H1 (cell line): ENCODE data around the gene UMODL1. TPM values are rescaled to one million over a fixed set of nuclear protein-coding genes. Genes with fewer than 3 reads are reported as not detected.

Experiments
- CTCF ChIA-PET: fragments of 300-600 bp; sonication (Branson Sonifier 250); formaldehyde crosslinking; loops from one replicate; lab custom pipeline; 2021; ENCODE audit not compliant: partially characterized antibody; lab: Charles Lee
- POLR2A ChIA-PET: fragments of 300-600 bp; sonication (Branson Sonifier 250); formaldehyde crosslinking; loops from one replicate; lab custom pipeline; 2021; ENCODE audit warnings: inconsistent platforms; ENCODE audit not compliant: partially characterized antibody; lab: Charles Lee
- DNase-seq, 2 experiments: peaks; one replicate each; pipeline versions ENCODE4 v3.0.0 to v3.0.0-alpha.2; 2010 to 2022; ENCODE audit warnings: low spot score in 2 of 2, low read depth in 1 of 2, mixed read lengths in 1 of 2
- FAIRE-seq: peaks from 2 replicates; lab custom pipeline; 2011; peaks lifted over from hg19 to GRCh38; lab: Jason Lieb, UNC
- H2AFZ ChIP-seq: 2 replicates; pipeline ENCODE4 v1.8.1; 2012; ENCODE audit warnings: low read length, inconsistent platforms
- H2AK5ac ChIP-seq: 2 replicates; pipeline ENCODE4 v1.6.1; 2013; ENCODE audit warnings: low read depth, low read length
- H2BK120ac ChIP-seq: replicated peaks from 2 replicates; pipeline ENCODE3; 2013; ENCODE audit warnings: low read depth, low read length, inconsistent platforms
- H2BK12ac ChIP-seq: 2 replicates; pipeline ENCODE4 v1.6.1; 2013; ENCODE audit warnings: low read depth, low read length
- H2BK15ac ChIP-seq: 2 replicates; pipeline ENCODE4 v1.6.1; 2013; ENCODE audit warnings: low read length
- H2BK20ac ChIP-seq: 2 replicates; pipeline ENCODE4 v1.6.1; 2013; ENCODE audit warnings: low read length
- H2BK5ac ChIP-seq: 2 replicates; pipeline ENCODE4 v1.6.1; 2013; ENCODE audit warnings: low read depth, low read length
- H3K14ac ChIP-seq: 2 replicates; pipeline ENCODE4 v1.6.1; 2013; ENCODE audit warnings: inconsistent platforms; ENCODE audit not compliant: insufficient read length
- H3K18ac ChIP-seq: 2 replicates; pipeline ENCODE4 v1.6.1; 2013; ENCODE audit warnings: low read length; ENCODE audit errors: extremely low read depth
- H3K23ac ChIP-seq: 2 replicates; pipeline ENCODE4 v1.6.1; 2013; ENCODE audit warnings: inconsistent platforms; ENCODE audit not compliant: insufficient read length
- H3K23me2 ChIP-seq: 2 replicates; pipeline ENCODE4 v1.6.1; 2013; ENCODE audit warnings: low read depth, low read length
- H3K27ac ChIP-seq: 2 replicates; pipeline ENCODE4 v1.6.1; 2011; ENCODE audit warnings: low read depth, low read length, inconsistent platforms
- H3K27me3 ChIP-seq, 4 experiments: replicated peaks in 1 of 4; 1 replicate in 1 of 4; 2 replicates in 3 of 4; pipeline versions ENCODE4 v1.6.1 to v1.8.1; 2011 to 2013; ENCODE audit warnings: low read length in 3 of 4, mild to moderate bottlenecking in 3 of 4, inconsistent platforms in 2 of 4, mixed read lengths in 2 of 4, moderate library complexity in 1 of 4; ENCODE audit not compliant: control insufficient read depth in 3 of 4, insufficient read depth in 3 of 4; ENCODE audit errors: extremely low read depth in 1 of 4
- H3K36me3 ChIP-seq, 4 experiments: 2 replicates each; pipeline versions ENCODE4 v1.6.1 to v1.8.1; 2011 to 2013; ENCODE audit warnings: mild to moderate bottlenecking in 4 of 4, low read length in 3 of 4, moderate library complexity in 2 of 4, control low read depth in 1 of 4, inconsistent platforms in 1 of 4; ENCODE audit not compliant: insufficient read depth in 4 of 4, control insufficient read depth in 2 of 4
- H3K4ac ChIP-seq: replicated peaks from 2 replicates; pipeline ENCODE3; 2013; ENCODE audit warnings: low read length, low read depth, mixed read lengths, inconsistent platforms; ENCODE audit not compliant: insufficient read length
- H3K4me1 ChIP-seq, 4 experiments: replicated peaks in 1 of 4; 1 replicate in 1 of 4; 2 replicates in 3 of 4; pipeline versions ENCODE4 v1.6.1 to v1.8.1; 2011 to 2013; ENCODE audit warnings: low read length in 3 of 4, inconsistent platforms in 2 of 4, mixed read lengths in 1 of 4; ENCODE audit not compliant: insufficient read depth in 4 of 4, control insufficient read depth in 3 of 4
- H3K4me2 ChIP-seq, 2 experiments: 2 replicates each; pipeline versions ENCODE4 v1.6.1 to v1.8.1; 2011 to 2013; ENCODE audit warnings: low read depth in 2 of 2, low read length in 2 of 2, control low read depth in 1 of 2, inconsistent platforms in 1 of 2, mild to moderate bottlenecking in 1 of 2; ENCODE audit not compliant: insufficient read depth in 1 of 2
- H3K4me3 ChIP-seq, 4 experiments: fragments of 200-600, 300-600 bp in 1 of 4; sonication (generic), shearing (Covaris generic), sonication (Bioruptor Twin) in 1 of 4; 2 replicates each; pipeline versions ENCODE4 v1.5.1 to v1.8.1; 2011 to 2016; ENCODE audit warnings: low read length in 4 of 4, low read depth in 3 of 4, control low read depth in 2 of 4, inconsistent platforms in 2 of 4, mild to moderate bottlenecking in 2 of 4, mixed read lengths in 1 of 4, moderate library complexity in 1 of 4; ENCODE audit not compliant: insufficient read depth in 2 of 4; ENCODE audit errors: extremely low read depth in 1 of 4
- H3K56ac ChIP-seq: replicated peaks from 2 replicates; pipeline ENCODE3; 2013; ENCODE audit warnings: low read depth, mild to moderate bottlenecking, mixed read lengths, low read length, inconsistent platforms; ENCODE audit not compliant: insufficient read length
- H3K79me1 ChIP-seq: 2 replicates; pipeline ENCODE4 v1.6.1; 2013; ENCODE audit warnings: low read depth, low read length, control low read depth
- H3K79me2 ChIP-seq, 2 experiments: 2 replicates each; pipeline versions ENCODE4 v1.6.1 to v1.8.1; 2012 to 2013; ENCODE audit warnings: low read length in 2 of 2, mild to moderate bottlenecking in 2 of 2, inconsistent platforms in 1 of 2; ENCODE audit not compliant: insufficient read depth in 2 of 2, control insufficient read depth in 1 of 2
- H3K9ac ChIP-seq, 4 experiments: replicated peaks in 1 of 4; 1 replicate in 1 of 4; 2 replicates in 3 of 4; pipeline versions ENCODE4 v1.6.1 to v1.8.1; 2011 to 2013; ENCODE audit warnings: low read depth in 3 of 4, low read length in 3 of 4, control low read depth in 2 of 4, mild to moderate bottlenecking in 2 of 4, moderate library complexity in 2 of 4, inconsistent platforms in 1 of 4; ENCODE audit errors: extremely low read depth in 1 of 4
- H3K9me3 ChIP-seq, 2 experiments: 2 replicates each; pipeline versions ENCODE4 v1.6.1 to v1.8.1; 2012 to 2013; ENCODE audit warnings: mild to moderate bottlenecking in 2 of 2, moderate library complexity in 2 of 2, control low read depth in 1 of 2, inconsistent platforms in 1 of 2, low read depth in 1 of 2, low read length in 1 of 2, mixed read lengths in 1 of 2; ENCODE audit not compliant: insufficient read depth in 2 of 2
- H4K20me1 ChIP-seq, 2 experiments: replicated peaks in 1 of 2; 2 replicates each; pipeline versions ENCODE3 to v1.8.1; 2011 to 2013; ENCODE audit warnings: inconsistent platforms in 2 of 2, low read length in 2 of 2, mild to moderate bottlenecking in 1 of 2; ENCODE audit not compliant: insufficient read depth in 2 of 2, control insufficient read depth in 1 of 2
- H4K5ac ChIP-seq: 2 replicates; pipeline ENCODE4 v1.6.1; 2013; ENCODE audit warnings: low read length, low read depth, mixed read lengths, inconsistent platforms; ENCODE audit not compliant: insufficient read length
- H4K8ac ChIP-seq: 2 replicates; pipeline ENCODE4 v1.8.0; 2013; ENCODE audit warnings: mild to moderate bottlenecking, moderate library complexity, low read length, inconsistent platforms; ENCODE audit not compliant: insufficient read depth; ENCODE audit errors: extremely low read depth
- H4K91ac ChIP-seq: replicated peaks from 2 replicates; pipeline ENCODE3; 2013; ENCODE audit warnings: low read length, mixed read lengths, inconsistent platforms; ENCODE audit not compliant: insufficient read length
- CBX5 ChIP-seq: fragments of 300-800, 300-1000 bp; sonication (generic); IDR thresholded peaks from 2 replicates; pipeline ENCODE4 v1.7.1; 2016; ENCODE audit warnings: antibody characterized with exemption, low read length, low read depth
- CBX8 ChIP-seq: fragments of 300-800, 300-1000 bp; sonication (generic); IDR thresholded peaks from 2 replicates; pipeline ENCODE4 v1.7.1; 2016; ENCODE audit warnings: low read depth, low read length, borderline replicate concordance
- CHD1 ChIP-seq: IDR thresholded peaks from 2 replicates; pipeline ENCODE4 v1.6.1; 2012; ENCODE audit warnings: low read depth, low read length, improper control_type of control experiment
- CHD2 ChIP-seq: IDR thresholded peaks from 2 replicates; pipeline ENCODE4 v1.6.1; 2012; ENCODE audit warnings: low read length, improper control_type of control experiment
- CTCF ChIP-seq, 3 experiments: IDR thresholded peaks; 1 replicate in 2 of 3; 2 replicates in 1 of 3; pipeline versions ENCODE4 v1.5.1 to v1.6.1; 2011; ENCODE audit warnings: low read length in 3 of 3, mild to moderate bottlenecking in 3 of 3, inconsistent platforms in 2 of 3, low read depth in 1 of 3, moderate library complexity in 1 of 3; ENCODE audit not compliant: insufficient read depth in 1 of 3; ENCODE audit errors: control extremely low read depth in 1 of 3
- GABPA ChIP-seq: IDR thresholded peaks from 2 replicates; pipeline ENCODE4 v1.6.1; 2011; ENCODE audit warnings: mild to moderate bottlenecking, low read length, moderate library complexity, borderline replicate concordance; ENCODE audit not compliant: insufficient read depth
- PHF8 ChIP-seq: fragments of 200-600 bp; sonication (generic); conservative IDR thresholded peaks from 2 replicates; pipeline ENCODE4 v1.7.1; 2012; ENCODE audit warnings: low read depth, mild to moderate bottlenecking, inconsistent platforms, low read length, moderate library complexity
- SIRT6 ChIP-seq: IDR thresholded peaks from one replicate; pipeline ENCODE4 v1.7.1; 2012; ENCODE audit warnings: low read length, inconsistent platforms
- WGBS, 2 experiments: shearing (Covaris generic) in 1 of 2; methylation state at CpG; one replicate each; pipeline versions ENCODE4 v1.1.6 to v1.1.7; 2013 to 2015; ENCODE audit warnings: low lambda C conversion rate in 2 of 2, mixed read lengths in 2 of 2, inconsistent platforms in 1 of 2, low coverage in 1 of 2, missing lambda C conversion rate in 1 of 2; ENCODE audit not compliant: insufficient replicate concordance in 2 of 2, insufficient coverage in 1 of 2, insufficient read length in 1 of 2; ENCODE audit errors: extremely low coverage in 1 of 2, missing lambda C conversion rate in 1 of 2; 5-methylcytosine and 5-hydroxymethylcytosine counted together
- polyA plus RNA-seq, 7 experiments: library from polyadenylated mRNA; depleted of rRNA in 3 of 7; stranded (reverse) in 5 of 7; unstranded in 2 of 7; fragments of >200 nt in 5 of 7; fragments of 200-250 nt in 2 of 7; gene quantifications; 1 replicate in 5 of 7; 2 replicates in 1 of 7; 4 replicates in 1 of 7; pipeline versions ENCODE4 v1.2.1 to v1.2.3, GENCODE V29; 2011 to 2013; ENCODE audit warnings: missing spikeins in 2 of 7, mixed read lengths in 2 of 7
- total RNA-seq: library from RNA; stranded (reverse); fragmentation: NEBNext Ultra II Directional; extraction: Animal tissue kit (Norgen Biotek cat#: 25700); gene quantifications from 2 replicates; pipeline ENCODE4 v1.2.1, GENCODE V29; 2021

Gene UMODL1
- total and polyA plus RNA-seq, 2 of the 8 experiments (the other 6 are each of a cell fraction or from before 2014, with no cell fraction given), result not detected

- Histone ChIP-seq H3K27me3 (no peaks in the 10 kb centered on the region), H2AK5ac (no peak overlapping the region), H3K23me2 (no peaks in the 10 kb centered on the region), H2BK20ac (no peak overlapping the region), H3K27ac (no peak overlapping the region), H3K4ac (no peak overlapping the region), H4K5ac (no peak overlapping the region), H2BK12ac (no peak overlapping the region), H3K9ac (no peak overlapping the region), H3K14ac (no peak overlapping the region), H3K4me2 (no peak overlapping the region), H2BK15ac (no peak overlapping the region), H4K20me1 (no peaks in the 10 kb centered on the region), H3K36me3 (no peaks in the 10 kb centered on the region), H2AFZ (no peak overlapping the region), H2BK5ac (no peak overlapping the region), H3K18ac (no peak overlapping the region), H4K8ac (no peak overlapping the region), H3K79me1 (no peaks in the 10 kb centered on the region), H3K4me3 (no peak overlapping the region), H3K9me3 (no peaks in the 10 kb centered on the region), H3K56ac (no peak overlapping the region), H3K23ac (no peak overlapping the region), H3K4me1 (no peaks in the 10 kb centered on the region; a peak in 1 of 7 replicates), H3K79me2 (no peaks in the 10 kb centered on the region), H4K91ac (no peak overlapping the region), H2BK120ac (no peak overlapping the region)
- TF ChIP-seq CTCF (IDR thresholded peaks at IDR 0.05; ENCODE audit: control extremely low read depth in 1 of 3, insufficient read depth in 1 of 3, low read depth in 1 of 3, low read length in 3 of 3), result no peak
- no peak for TF ChIP-seq CHD2
- TF ChIP-seq GABPA, result no peak
- no peak for TF ChIP-seq CHD1
- TF ChIP-seq SIRT6, result no peak
- TF ChIP-seq PHF8, result no peak
- no peak for TF ChIP-seq CBX5
- no peak for TF ChIP-seq CBX8
- DNase-seq (no peak), FAIRE-seq (no peak)
- POLR2A ChIA-PET, result no interaction called here
- CTCF ChIA-PET, result interaction anchor here (1.0 to 5.6 kb wide), 3 partner anchors 8 to 104 kb away, joined by 3 to 31 read pairs (median 5); no protein-coding TSS in a partner anchor
- 92% methylated on average over 22 of the region's 23 CpGs; no CpG with 5 or more reads in 1 of the 2 experiments for WGBS, 2 experiments
These were observed 84.1 kb downstream of the UMODL1 start for GRCh38 chr21:42155045-42155855.
